NAMALWA (cell line): ENCODE results near the gene AFDN.

ENCODE experiments used
- DNase-seq: peaks from one replicate; pipeline ENCODE4 v3.0.0-alpha.2; 2015; ENCODE audit warnings: low spot score

AFDN gene

GRCh38 chr6:167879612-167880011, 52.9 kb downstream of the AFDN start:
- no peak for DNase-seq

GRCh38 chr6:167881327-167881726, 54.6 kb downstream of the AFDN start:
- DNase-seq = no peak

GRCh38 chr6:167882244-167882643, 55.5 kb downstream of the AFDN start:
- DNase-seq = no peak

- no peak for DNase-seq
Measured at GRCh38 chr6:167888098-167888497, 61.4 kb downstream of the AFDN start.

GRCh38 chr6:167892835-167893815, 66.4 kb downstream of the AFDN start:
- no peak for DNase-seq

- DNase-seq = no peak
Measured at GRCh38 chr6:167894965-167895364, 68.3 kb downstream of the AFDN start.

- DNase-seq = no peak
Measured at GRCh38 chr6:167896648-167897047, 69.9 kb downstream of the AFDN start.

- peak; percentile 51 for DNase-seq
Measured at GRCh38 chr6:167898673-167899311, 72.1 kb downstream of the AFDN start.

- DNase-seq = no peak
Measured at GRCh38 chr6:167904791-167905190, 78.1 kb downstream of the AFDN start.

- no peak for DNase-seq
Measured at GRCh38 chr6:167906899-167907298, 80.2 kb downstream of the AFDN start.

GRCh38 chr6:167907837-167908681, 81.3 kb downstream of the AFDN start:
- DNase-seq = peak; percentile 7

- DNase-seq = no peak
Measured at GRCh38 chr6:167910007-167910406, 83.3 kb downstream of the AFDN start.

- no peak for DNase-seq
Measured at GRCh38 chr6:167910652-167911051, 83.9 kb downstream of the AFDN start.

- DNase-seq = no peak
Measured at GRCh38 chr6:167912494-167912893, 85.8 kb downstream of the AFDN start.

GRCh38 chr6:167913699-167914098, 87.0 kb downstream of the AFDN start:
- no peak for DNase-seq

- DNase-seq = no peak
Measured at GRCh38 chr6:167915139-167915538, 88.4 kb downstream of the AFDN start.

GRCh38 chr6:167917551-167918154, 90.9 kb downstream of the AFDN start:
- DNase-seq = no peak

- DNase-seq = no peak
Measured at GRCh38 chr6:167918548-167919278, 92.0 kb downstream of the AFDN start.

- DNase-seq = no peak
Measured at GRCh38 chr6:167919349-167919748, 92.6 kb downstream of the AFDN start.

- DNase-seq = no peak
Measured at GRCh38 chr6:167920165-167920564, 93.5 kb downstream of the AFDN start.

GRCh38 chr6:167921831-167922230, 95.1 kb downstream of the AFDN start:
- DNase-seq = no peak
